Prostate gland (tissue), 2 donors: ENCODE data around the gene NPR1. TPM values are rescaled to one million over a fixed set of nuclear protein-coding genes. Genes with fewer than 3 reads are reported as not detected.
"Not testable (repeated sequence)": the region's sequence is repeated elsewhere in the genome, so short reads cannot be mapped to it uniquely, and the experiment has no call there.

Experiments used
- DNase-seq: peaks from one replicate; pipeline ENCODE4 v3.0.0-alpha.2; 2019; ENCODE audit warnings: low spot score
- H3K27ac ChIP-seq, 2 donors: fragments of 200-600 bp; sonication (generic); 2 replicates each; pipeline ENCODE4 v1.5.1; 2017 to 2019
- H3K27me3 ChIP-seq: fragments of 200-600 bp; sonication (generic); replicated peaks from 2 replicates; pipeline ENCODE4 v1.5.1; 2019; ENCODE audit not compliant: insufficient read depth
- H3K36me3 ChIP-seq, 2 donors: fragments of 200-600 bp; sonication (generic); 1 replicate in 1 of 2; 2 replicates in 1 of 2; pipeline versions ENCODE4 v1.5.1 to v1.8.1; 2017 to 2019
- H3K4me1 ChIP-seq: fragments of 200-600 bp; sonication (generic); replicated peaks from 2 replicates; pipeline ENCODE4 v1.5.1; 2019
- H3K4me3 ChIP-seq, 2 donors: fragments of 200-600 bp; sonication (generic); 2 replicates each; pipeline ENCODE4 v1.5.1; 2017 to 2019
- H3K9me3 ChIP-seq: fragments of 200-600 bp; sonication (generic); 2 replicates; pipeline ENCODE4 v1.5.1; 2017
- POLR2A ChIP-seq: fragments of 450-650 bp; IDR thresholded peaks from one replicate; pipeline ENCODE4 v1.6.1; 2016; ENCODE audit warnings: antibody characterized with exemption, mild to moderate bottlenecking
- POLR2AphosphoS5 ChIP-seq: sonication (generic); formaldehyde crosslinking; IDR thresholded peaks from one replicate; pipeline ENCODE4 v1.6.1; 2017; ENCODE audit warnings: antibody characterized with exemption
- WGBS: methylation state at CpG from one replicate; pipeline ENCODE4 v1.1.5; 2018; 5-methylcytosine and 5-hydroxymethylcytosine counted together
- intact Hi-C: fragments of 100-400 bp; cut with DNase I; formaldehyde crosslinking; loops from one replicate; pipeline ENCODE4 v1.14.2; 2022
- total RNA-seq, 2 donors: library from RNA; depleted of rRNA; stranded (reverse); fragments of >200 nt; gene quantifications; one replicate each; pipeline ENCODE4 v1.1.0, GENCODE V29; 2016
- TF ChIP-seq, protein P1 (sequence below), 4 experiments: fragments of 200-600 bp in 2 of 4; fragments of 450-650 bp in 2 of 4; sonication (generic) in 2 of 4; IDR thresholded peaks; 1 replicate in 3 of 4; 2 replicates in 1 of 4; pipeline ENCODE4 v1.5.1; 2016 to 2019; ENCODE audit warnings: antibody characterized with exemption in 4 of 4, mild to moderate bottlenecking in 2 of 4, moderate library complexity in 2 of 4

The NPR1 gene
- total RNA-seq, 2 donors from 2014 or later: 2.9 to 6.0 TPM

DNA sequence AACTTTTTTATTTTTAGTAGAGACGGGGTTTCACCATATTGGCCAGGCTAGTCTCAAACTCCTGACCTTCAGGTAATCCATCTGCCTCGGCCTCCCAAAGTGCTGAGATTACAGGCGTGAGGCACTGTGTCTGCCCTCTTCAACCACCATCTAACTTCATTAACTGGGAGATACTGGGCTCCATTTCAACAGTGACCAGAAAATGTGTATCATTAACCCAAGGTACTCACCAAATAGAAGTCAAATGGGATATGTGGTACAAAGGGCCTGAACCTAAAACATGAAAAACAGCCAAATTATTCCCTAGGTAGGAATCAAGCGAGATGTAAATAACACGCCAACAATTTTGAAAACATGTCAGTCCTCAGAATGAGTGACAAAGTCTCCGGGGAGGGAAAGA, 8.9 kb upstream of the NPR1 start:
- intact Hi-C loops: loop anchor here (5.0 kb wide), 1 partner anchor 97 kb away; no protein-coding TSS in a partner anchor
- 76% methylated on average over 6 of the region's 6 CpGs for WGBS

DNA sequence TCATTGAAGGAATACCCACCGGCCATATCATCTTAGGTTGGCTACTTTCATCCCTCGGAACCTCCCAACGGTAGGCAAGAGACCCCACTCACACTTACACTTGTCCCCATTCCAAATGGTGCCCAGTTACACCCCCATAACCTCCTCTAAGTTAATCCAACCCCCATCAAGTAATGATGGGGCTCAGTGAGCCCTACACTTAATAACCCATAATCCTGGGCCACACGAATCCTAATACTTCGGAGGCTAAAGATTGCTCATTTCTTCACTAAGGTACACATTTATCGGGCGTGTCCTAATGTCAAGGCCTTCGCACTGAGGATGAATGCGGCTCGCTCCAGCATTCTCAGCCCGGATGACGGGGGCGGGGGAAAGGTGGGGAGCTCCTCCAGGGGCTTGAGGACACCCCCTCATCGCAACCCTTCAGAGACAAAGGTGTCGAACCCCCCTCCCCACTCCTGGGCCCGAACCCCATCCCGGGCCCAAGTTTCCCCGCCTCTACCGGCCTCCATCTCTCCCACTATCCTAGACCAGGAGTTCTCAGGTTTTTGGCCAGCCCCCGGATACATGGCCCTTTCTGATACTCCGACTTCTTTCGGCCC, 8.1 kb upstream of the NPR1 start:
- 1% methylated on average over 22 of the region's 22 CpGs for WGBS
- intact Hi-C loops: loop anchor here (5.0 kb wide), 1 partner anchor 98 kb away; no protein-coding TSS in a partner anchor
- no peaks in the 10 kb centered on the region for H3K27me3 ChIP-seq
- peak overlapping the region; percentile 62 to 77 for H3K4me3 ChIP-seq
- peaks cover 8 to 9% of the 10 kb centered on the region in 2 donors for H3K36me3 ChIP-seq
- DNase-seq: no peak
- peak overlapping the region; percentile 75 to 76 for H3K27ac ChIP-seq
- H3K9me3 ChIP-seq: no peaks in the 10 kb centered on the region
- H3K4me1 ChIP-seq: peaks cover 8% of the 10 kb centered on the region
- TF ChIP-seq POLR2A (no peak), POLR2AphosphoS5 (no peak)
- TF ChIP-seq, protein P1, sequence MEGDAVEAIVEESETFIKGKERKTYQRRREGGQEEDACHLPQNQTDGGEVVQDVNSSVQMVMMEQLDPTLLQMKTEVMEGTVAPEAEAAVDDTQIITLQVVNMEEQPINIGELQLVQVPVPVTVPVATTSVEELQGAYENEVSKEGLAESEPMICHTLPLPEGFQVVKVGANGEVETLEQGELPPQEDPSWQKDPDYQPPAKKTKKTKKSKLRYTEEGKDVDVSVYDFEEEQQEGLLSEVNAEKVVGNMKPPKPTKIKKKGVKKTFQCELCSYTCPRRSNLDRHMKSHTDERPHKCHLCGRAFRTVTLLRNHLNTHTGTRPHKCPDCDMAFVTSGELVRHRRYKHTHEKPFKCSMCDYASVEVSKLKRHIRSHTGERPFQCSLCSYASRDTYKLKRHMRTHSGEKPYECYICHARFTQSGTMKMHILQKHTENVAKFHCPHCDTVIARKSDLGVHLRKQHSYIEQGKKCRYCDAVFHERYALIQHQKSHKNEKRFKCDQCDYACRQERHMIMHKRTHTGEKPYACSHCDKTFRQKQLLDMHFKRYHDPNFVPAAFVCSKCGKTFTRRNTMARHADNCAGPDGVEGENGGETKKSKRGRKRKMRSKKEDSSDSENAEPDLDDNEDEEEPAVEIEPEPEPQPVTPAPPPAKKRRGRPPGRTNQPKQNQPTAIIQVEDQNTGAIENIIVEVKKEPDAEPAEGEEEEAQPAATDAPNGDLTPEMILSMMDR (IDR thresholded peaks at IDR 0.05): no peak

More for the DNA sequence above, 8.9 kb upstream of the NPR1 start:
- Histone ChIP-seq H3K27me3 (no peaks in the 10 kb centered on the region), H3K4me1 (peaks cover 8% of the 10 kb centered on the region), H3K4me3 (peak overlapping the region; percentile 62 to 77), H3K9me3 (no peaks in the 10 kb centered on the region), H3K27ac (peak overlapping the region in 1 of 2 donors; percentile 12), H3K36me3 (peaks cover 8 to 14% of the 10 kb centered on the region in 2 donors)
- TF ChIP-seq, protein P1 (IDR thresholded peaks at IDR 0.05): no peak
- no peak for TF ChIP-seq POLR2AphosphoS5
- TF ChIP-seq POLR2A: no peak
- DNase-seq: no peak

DNA sequence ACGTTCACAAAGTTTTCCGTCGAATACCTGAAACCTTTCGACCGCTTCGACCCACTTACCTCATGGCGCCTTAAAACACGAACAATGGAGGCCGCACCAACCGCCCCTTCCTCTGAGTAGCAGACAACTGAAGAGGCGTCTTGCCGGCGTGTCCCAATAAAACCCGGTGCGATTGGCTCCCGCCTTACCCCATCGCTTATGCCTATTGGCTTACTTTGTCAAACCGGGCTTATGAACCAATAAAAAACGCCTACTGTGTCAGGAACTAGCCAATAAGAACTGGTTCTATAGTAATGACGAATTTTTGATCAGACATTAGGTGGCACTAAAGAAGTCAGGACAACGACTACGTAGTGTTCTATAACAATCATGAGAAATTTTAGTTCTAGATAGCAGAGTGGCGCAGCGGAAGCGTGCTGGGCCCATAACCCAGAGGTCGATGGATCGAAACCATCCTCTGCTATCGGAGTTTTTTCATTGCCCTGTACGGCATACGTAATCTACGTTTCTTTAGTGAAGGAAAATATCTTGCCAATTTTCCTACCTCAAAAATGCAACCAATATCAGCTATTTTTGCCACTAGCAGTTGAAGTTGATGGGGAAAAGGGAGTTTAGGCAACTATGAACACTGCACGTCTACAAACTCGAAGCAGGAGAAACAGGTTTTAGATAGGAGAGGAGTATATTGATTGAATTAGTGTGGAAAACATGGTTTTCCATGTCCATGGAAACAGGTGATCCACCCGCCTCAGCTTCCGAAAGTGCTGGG, 7.4 kb upstream of the NPR1 start, which contains the start of gene ILF2:
TSS of gene ILF2 (minus strand) at position 135 of the 769 bp plus-strand sequence. CDS start at position 64, 71 bp downstream.
- Histone ChIP-seq H3K4me3 (peak within 1 kb of the TSS; percentile 62 to 77), H3K27ac (peak within 1 kb of the TSS; percentile 79 to 83), H3K9me3 (no peaks in the 10 kb centered on the region), H3K4me1 (peaks cover 8% of the 10 kb centered on the region), H3K36me3 (peaks cover 5 to 9% of the 10 kb centered on the region in 2 donors), H3K27me3 (no peaks in the 10 kb centered on the region)
- WGBS: under 1% methylated on average over 35 of the region's 35 CpGs
- TF ChIP-seq, protein P1 (IDR thresholded peaks at IDR 0.05): peak in 1 of 4 experiments; percentile 34
- peak; percentile 87 for TF ChIP-seq POLR2A
- peak; percentile 97 for TF ChIP-seq POLR2AphosphoS5
- peak; percentile 98 for DNase-seq
- intact Hi-C loops: loop anchor here (5.0 kb wide), 1 partner anchor 99 kb away; no protein-coding TSS in a partner anchor

DNA sequence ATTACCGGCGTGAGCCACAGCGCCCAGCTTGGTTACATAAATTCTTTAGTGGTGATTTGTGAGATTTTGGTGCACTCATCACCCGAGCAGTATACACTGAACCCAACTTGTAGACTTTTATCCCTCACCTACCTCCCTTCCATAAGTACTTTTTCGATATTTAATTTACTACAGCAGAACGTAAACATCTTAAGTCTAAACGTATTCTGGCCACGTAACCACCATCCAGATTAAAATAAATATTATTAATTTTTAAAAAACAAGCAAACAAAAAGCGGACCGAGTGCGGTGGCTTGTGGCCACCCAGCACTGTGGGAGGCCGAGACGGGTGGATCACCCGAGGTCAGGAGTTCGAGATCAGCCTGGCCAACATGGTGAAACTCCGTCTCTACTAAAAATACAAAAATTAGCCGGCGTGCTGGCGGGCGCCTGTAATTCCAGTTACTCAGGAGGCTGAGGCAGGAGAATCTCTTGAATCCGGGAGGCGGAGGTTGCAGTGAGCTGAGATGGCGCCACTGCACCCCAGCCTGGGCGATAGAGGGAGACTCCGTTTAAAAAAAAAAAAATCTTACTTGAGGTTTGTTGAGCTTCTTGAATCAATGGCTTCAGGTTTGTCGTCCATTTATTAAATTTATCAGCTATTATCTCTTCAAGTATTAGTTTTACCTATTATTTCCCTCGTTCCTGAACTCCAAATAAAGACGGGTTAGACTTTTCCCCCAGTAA, 6.7 kb upstream of the NPR1 start:
- WGBS: 6% methylated on average over 28 of the region's 28 CpGs
- H3K9me3 ChIP-seq, H3K36me3 ChIP-seq, DNase-seq, H3K4me1 ChIP-seq, H3K27me3 ChIP-seq: not testable (repeated sequence)
- Histone ChIP-seq H3K27ac (peak overlapping the region; percentile 79 to 83), H3K4me3 (peak overlapping the region; percentile 40 to 77)
- intact Hi-C loops: loop anchor here (5.0 kb wide), 1 partner anchor 99 kb away; no protein-coding TSS in a partner anchor
- TF ChIP-seq, protein P1 (IDR thresholded peaks at IDR 0.05): peak in 1 of 4 experiments; percentile 17
